Measurements from ENCODE around the gene ARFGEF2. TPM values are rescaled to one million over a fixed set of nuclear protein-coding genes. Genes with fewer than 3 reads are reported as not detected.

The ARFGEF2 gene
- total and polyA plus RNA-seq, 2 of the 4 experiments (the other 2 are of a cell fraction): 10.3 to 39.1 TPM

DNA sequence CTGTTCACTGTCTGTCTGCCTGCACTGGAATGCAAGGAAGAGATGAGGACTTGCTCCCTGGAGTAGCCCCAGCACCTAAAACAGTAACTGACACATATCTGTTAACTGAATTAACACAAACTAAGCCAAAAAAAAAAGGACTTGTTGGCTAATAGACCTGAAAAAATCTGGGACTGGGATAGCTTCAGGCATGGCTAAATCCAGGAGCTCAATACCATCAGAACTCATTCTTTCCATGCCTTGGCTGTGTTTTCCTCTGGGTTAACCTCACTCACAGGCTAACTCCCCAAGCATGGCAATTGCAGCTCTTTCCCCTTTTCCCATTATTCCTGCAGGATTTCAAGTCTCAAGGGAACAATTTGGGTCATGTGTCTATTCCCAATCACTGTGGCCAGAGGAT is 21.6 kb upstream of the ARFGEF2 start:
- Histone ChIP-seq H2AK5ac (ENCODE audit: low read depth, low read length) (no peak overlapping the region), H3K27ac (ENCODE audit: insufficient read depth, low read length) (no peak overlapping the region), H3K9me3 (ENCODE audit: control insufficient read depth, insufficient read depth, low read length) (no peaks in the 10 kb centered on the region), H3K4me1 (ENCODE audit: control insufficient read depth, insufficient read depth, low read length) (peaks cover 5% of the 10 kb centered on the region; the same call in 1 of the 2 replicates), H4K91ac (ENCODE audit: insufficient read depth, low read depth, low read length) (no peak overlapping the region), H3K18ac (ENCODE audit: low read depth, low read length) (no peak overlapping the region), H4K8ac (ENCODE audit: low read depth in 2 of 2, low read length in 2 of 2) (no peak overlapping the region), H3K4me2 (ENCODE audit: low read depth, low read length) (no peak overlapping the region), H3K9ac (ENCODE audit: low read depth, low read length) (no peak overlapping the region), H2BK20ac (ENCODE audit: low read depth, low read length) (no peak overlapping the region), H3K4me3 (ENCODE audit: insufficient read depth, low read depth, low read length) (no peak overlapping the region), H3K23ac (ENCODE audit: low read depth, low read length) (no peak overlapping the region), H3K27me3 (ENCODE audit: control insufficient read depth, insufficient read depth, low read length) (peaks cover 13% of the 10 kb centered on the region), H3K14ac (replicated peaks; ENCODE audit: low read depth, low read length) (no peak overlapping the region), H3K36me3 (ENCODE audit: control insufficient read depth, insufficient read depth, low read length) (no peaks in the 10 kb centered on the region), H3K9me1 (ENCODE audit: insufficient read depth, low read length) (peaks cover 7% of the 10 kb centered on the region; the same call in 1 of the 2 replicates), H3K56ac (ENCODE audit: extremely low read depth, insufficient read depth, low read length) (no peak overlapping the region), H2BK5ac (ENCODE audit: low read depth, low read length, poor library complexity, severe bottlenecking) (no peak overlapping the region), H4K5ac (ENCODE audit: low read depth, low read length) (no peak overlapping the region), H3K79me1 (ENCODE audit: low read depth in 1 of 2, low read length in 2 of 2) (no peaks in the 10 kb centered on the region), H4K20me1 (ENCODE audit: insufficient read depth, low read length) (peaks cover 4% of the 10 kb centered on the region; the same call in 1 of the 2 replicates), H2AK9ac (replicated peaks; ENCODE audit: low read depth, low read length, poor library complexity) (no peak overlapping the region), H2BK15ac (ENCODE audit: low read depth, low read length) (no peak overlapping the region), H2AFZ (replicated peaks; ENCODE audit: low read length, poor library complexity) (no peak overlapping the region), H3K4ac (ENCODE audit: low read depth, low read length) (no peak overlapping the region), H2BK120ac (ENCODE audit: low read depth, low read length) (no peak overlapping the region)
- ATAC-seq (ENCODE audit: low read depth) (no peak), DNase-seq (no peak)
- TF ChIP-seq FOS (IDR thresholded peaks at IDR 0.05; ENCODE audit: low read depth, low read length): no peak
- no peak for TF ChIP-seq MXI1 (IDR thresholded peaks at IDR 0.05; ENCODE audit: borderline replicate concordance, low read depth, low read length)
- no peak for TF ChIP-seq POLR2A (IDR thresholded peaks at IDR 0.05; ENCODE audit: low read depth, low read length)
- TF ChIP-seq RAD21 (IDR thresholded peaks at IDR 0.05; ENCODE audit: low read length): no peak
- TF ChIP-seq, protein P1, sequence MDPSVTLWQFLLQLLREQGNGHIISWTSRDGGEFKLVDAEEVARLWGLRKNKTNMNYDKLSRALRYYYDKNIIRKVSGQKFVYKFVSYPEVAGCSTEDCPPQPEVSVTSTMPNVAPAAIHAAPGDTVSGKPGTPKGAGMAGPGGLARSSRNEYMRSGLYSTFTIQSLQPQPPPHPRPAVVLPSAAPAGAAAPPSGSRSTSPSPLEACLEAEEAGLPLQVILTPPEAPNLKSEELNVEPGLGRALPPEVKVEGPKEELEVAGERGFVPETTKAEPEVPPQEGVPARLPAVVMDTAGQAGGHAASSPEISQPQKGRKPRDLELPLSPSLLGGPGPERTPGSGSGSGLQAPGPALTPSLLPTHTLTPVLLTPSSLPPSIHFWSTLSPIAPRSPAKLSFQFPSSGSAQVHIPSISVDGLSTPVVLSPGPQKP (IDR thresholded peaks at IDR 0.05; ENCODE audit: borderline replicate concordance, low read depth, low read length): no peak
- no peak for TF ChIP-seq CHD1 (IDR thresholded peaks at IDR 0.05; ENCODE audit: low read depth, low read length)
- no peak for TF ChIP-seq RCOR1 (IDR thresholded peaks at IDR 0.05; ENCODE audit: insufficient replicate concordance, low read length)
- TF ChIP-seq NFE2L2 (IDR thresholded peaks at IDR 0.05; ENCODE audit: low read depth, low read length): no peak
- TF ChIP-seq CEBPB (IDR thresholded peaks at IDR 0.05; ENCODE audit: low read depth, low read length): no peak
- TF ChIP-seq, protein P2, sequence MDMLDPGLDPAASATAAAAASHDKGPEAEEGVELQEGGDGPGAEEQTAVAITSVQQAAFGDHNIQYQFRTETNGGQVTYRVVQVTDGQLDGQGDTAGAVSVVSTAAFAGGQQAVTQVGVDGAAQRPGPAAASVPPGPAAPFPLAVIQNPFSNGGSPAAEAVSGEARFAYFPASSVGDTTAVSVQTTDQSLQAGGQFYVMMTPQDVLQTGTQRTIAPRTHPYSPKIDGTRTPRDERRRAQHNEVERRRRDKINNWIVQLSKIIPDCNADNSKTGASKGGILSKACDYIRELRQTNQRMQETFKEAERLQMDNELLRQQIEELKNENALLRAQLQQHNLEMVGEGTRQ (IDR thresholded peaks at IDR 0.05; ENCODE audit: low read depth, low read length): no peak
- TF ChIP-seq SMC3 (IDR thresholded peaks at IDR 0.05; ENCODE audit: low read depth, low read length): no peak
- intact Hi-C loops (cut with micrococcal nuclease): loop anchor here (5.0 kb wide), 1 partner anchor 58 kb away; no protein-coding TSS in a partner anchor
- dilution Hi-C loops (cut with HindIII; ENCODE audit: low sequenced_read_pairs, unreplicated experiment): no loop called here
- ChIA-PET CTCF (interaction anchor here (0.6 to 1.4 kb wide), 2 partner anchors 58 to 242 kb away, joined by 3 to 4 read pairs; no protein-coding TSS in a partner anchor), POLR2A (ENCODE audit: unreplicated experiment) (no interaction called here)
- in situ Hi-C loops (cut with MboI; ENCODE audit: low sequenced_read_pairs): loop anchor here (25.0 kb wide), 3 partner anchors 113 to 1238 kb away; no protein-coding TSS in a partner anchor
- BruUV-seq (replicated peaks): no TSS peak

Data from IMR-90 (cell line).